ENCODE data around the gene SORCS1. TPM values are rescaled to one million over a fixed set of nuclear protein-coding genes. Genes with fewer than 3 reads are reported as not detected.

Gene SORCS1
- total RNA-seq, 1 experiment from 2014 or later, result 1.7 TPM

DNA sequence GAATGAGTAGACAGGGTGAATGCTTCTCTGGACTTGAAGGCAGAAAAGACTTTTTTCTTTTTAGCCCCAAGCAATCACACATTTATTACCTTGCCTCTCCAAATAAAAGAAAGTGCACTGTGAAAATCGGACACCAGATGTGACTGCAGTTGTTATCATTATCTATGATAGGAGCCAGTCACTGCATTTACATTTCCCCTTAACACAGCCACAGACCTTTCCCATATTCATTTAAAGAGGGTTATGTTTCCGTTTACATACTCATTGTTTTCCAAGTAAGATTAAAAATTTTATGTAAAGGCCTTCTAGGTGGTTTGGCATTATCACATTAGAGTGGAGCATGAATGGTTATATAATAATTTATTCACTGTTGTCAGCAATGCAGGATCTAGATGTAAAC is 586.8 kb downstream of the SORCS1 start:
- no CpG with 5 or more reads among the region's 2 CpGs for WGBS (ENCODE audit: extremely low coverage, insufficient read length, low lambda C conversion rate)
- Histone ChIP-seq H4K8ac (replicated peaks; ENCODE audit: insufficient read length, low read depth, low read length) (no peak overlapping the region), H4K5ac (ENCODE audit: insufficient read length, low read depth, low read length) (no peak overlapping the region), H3K27ac (ENCODE audit: insufficient read length, low read depth, low read length) (no peak overlapping the region), H3K14ac (ENCODE audit: insufficient read depth, low read length) (no peak overlapping the region), H3K4me1 (ENCODE audit: insufficient read depth, low read length) (peaks cover 5% of the 10 kb centered on the region; the same call in 1 of the 2 replicates), H3K27me3 (ENCODE audit: insufficient read depth, low read length) (no peaks in the 10 kb centered on the region), H3K23me2 (ENCODE audit: insufficient read length, low read depth, low read length, poor library complexity, severe bottlenecking) (no peaks in the 10 kb centered on the region), H3K23ac (ENCODE audit: insufficient read length, low read depth, low read length) (no peak overlapping the region), H2BK5ac (ENCODE audit: insufficient read length, low read length) (no peak overlapping the region), H2AK5ac (ENCODE audit: insufficient read length, low read length) (no peak overlapping the region), H3K79me1 (ENCODE audit: insufficient read depth, low read depth, low read length, poor library complexity, severe bottlenecking) (no peaks in the 10 kb centered on the region), H3K9me3 (ENCODE audit: control insufficient read depth, low read depth, low read length) (no peaks in the 10 kb centered on the region), H3T11ph (ENCODE audit: low read length) (no peak overlapping the region), H3K9ac (ENCODE audit: extremely low read depth, insufficient read length, low read length) (no peak overlapping the region), H4K20me1 (ENCODE audit: control insufficient read depth, insufficient read depth, insufficient read length) (no peaks in the 10 kb centered on the region), H2AFZ (ENCODE audit: low read length) (no peak overlapping the region), H3K4ac (ENCODE audit: low read depth, low read length) (no peak overlapping the region), H2BK120ac (ENCODE audit: low read depth, low read length, poor library complexity, severe bottlenecking) (no peak overlapping the region), H3K79me2 (ENCODE audit: insufficient read depth, low read length) (no peaks in the 10 kb centered on the region), H4K91ac (ENCODE audit: insufficient read length, low read depth, low read length) (no peak overlapping the region), H2BK15ac (ENCODE audit: low read depth, low read length) (no peak overlapping the region), H3K18ac (ENCODE audit: insufficient read length, low read depth, low read length) (no peak overlapping the region), H2BK12ac (ENCODE audit: insufficient read length, low read depth, low read length) (no peak overlapping the region), H3K56ac (ENCODE audit: insufficient read length, low read depth, low read length) (no peak overlapping the region), H2BK20ac (ENCODE audit: low read depth, low read length, poor library complexity, severe bottlenecking) (no peak overlapping the region), H3K4me2 (ENCODE audit: insufficient read depth, insufficient read length, low read length) (no peak overlapping the region)
- Mint-ChIP-seq H3K36me3 (ENCODE audit: insufficient read depth in 1 of 3, low read depth in 3 of 3) (no peaks in the 10 kb centered on the region), H3K27me3 (ENCODE audit: low read depth) (peaks cover 1% of the 10 kb centered on the region), H3K4me3 (no peak overlapping the region), H3K4me1 (peaks cover 23% of the 10 kb centered on the region in 2 experiments), H3K27ac (no peak overlapping the region), H3K9me3 (no peaks in the 10 kb centered on the region)
- TF ChIP-seq, protein P1, sequence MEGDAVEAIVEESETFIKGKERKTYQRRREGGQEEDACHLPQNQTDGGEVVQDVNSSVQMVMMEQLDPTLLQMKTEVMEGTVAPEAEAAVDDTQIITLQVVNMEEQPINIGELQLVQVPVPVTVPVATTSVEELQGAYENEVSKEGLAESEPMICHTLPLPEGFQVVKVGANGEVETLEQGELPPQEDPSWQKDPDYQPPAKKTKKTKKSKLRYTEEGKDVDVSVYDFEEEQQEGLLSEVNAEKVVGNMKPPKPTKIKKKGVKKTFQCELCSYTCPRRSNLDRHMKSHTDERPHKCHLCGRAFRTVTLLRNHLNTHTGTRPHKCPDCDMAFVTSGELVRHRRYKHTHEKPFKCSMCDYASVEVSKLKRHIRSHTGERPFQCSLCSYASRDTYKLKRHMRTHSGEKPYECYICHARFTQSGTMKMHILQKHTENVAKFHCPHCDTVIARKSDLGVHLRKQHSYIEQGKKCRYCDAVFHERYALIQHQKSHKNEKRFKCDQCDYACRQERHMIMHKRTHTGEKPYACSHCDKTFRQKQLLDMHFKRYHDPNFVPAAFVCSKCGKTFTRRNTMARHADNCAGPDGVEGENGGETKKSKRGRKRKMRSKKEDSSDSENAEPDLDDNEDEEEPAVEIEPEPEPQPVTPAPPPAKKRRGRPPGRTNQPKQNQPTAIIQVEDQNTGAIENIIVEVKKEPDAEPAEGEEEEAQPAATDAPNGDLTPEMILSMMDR (conservative IDR thresholded peaks at IDR 0.05), result no peak
- no peak for DNase-seq

Data from H9 (cell line).